GM12878 (cell line): ENCODE results near the gene XIAP. TPM values are rescaled to one million over a fixed set of nuclear protein-coding genes. Genes with fewer than 3 reads are reported as not detected.

Experiments
- BCL3 ChIP-seq: IDR thresholded peaks from 2 replicates; pipeline ENCODE4 v1.6.1; 2011; ENCODE audit warnings: borderline replicate concordance, low read depth, mild to moderate bottlenecking, moderate library complexity, low read length; ENCODE audit not compliant: insufficient read depth, poor library complexity, severe bottlenecking
- EP300 ChIP-seq, 2 experiments: fragments of 150-350 bp in 1 of 2; IDR thresholded peaks; 2 replicates each; pipeline ENCODE4 v1.6.1; 2011 to 2012; ENCODE audit warnings: low read depth in 2 of 2, low read length in 2 of 2, borderline replicate concordance in 1 of 2, improper control_type of control experiment in 1 of 2, inconsistent platforms in 1 of 2; ENCODE audit not compliant: control insufficient read depth in 1 of 2
- FOXM1 ChIP-seq: IDR thresholded peaks from 2 replicates; pipeline ENCODE4 v1.6.1; 2012; ENCODE audit warnings: low read depth, mild to moderate bottlenecking, inconsistent platforms, low read length, moderate library complexity
- PKNOX1 ChIP-seq: fragments of 450-650 bp; IDR thresholded peaks from 2 replicates; pipeline ENCODE4 v1.6.1; 2016; ENCODE audit warnings: mild to moderate bottlenecking
- REST ChIP-seq: IDR thresholded peaks from 2 replicates; pipeline ENCODE4 v1.6.1; 2012; ENCODE audit warnings: mild to moderate bottlenecking, low read depth, low read length
- SUZ12 ChIP-seq: fragments of 200-600 bp; sonication (generic); IDR thresholded peaks from one replicate; pipeline ENCODE4 v1.6.1; 2018; ENCODE audit warnings: antibody characterized with exemption, mild to moderate bottlenecking; ENCODE audit not compliant: unreplicated experiment
- TCF7 ChIP-seq: IDR thresholded peaks from 2 replicates; pipeline ENCODE4 v1.6.1; 2014; ENCODE audit warnings: antibody characterized with exemption, borderline replicate concordance
- ZNF384 ChIP-seq: IDR thresholded peaks from 2 replicates; pipeline ENCODE4 v1.6.1; 2012; ENCODE audit warnings: low read depth, mild to moderate bottlenecking, low read length, improper control_type of control experiment, borderline replicate concordance
- polyA plus RNA-seq, 11 experiments: library from polyadenylated mRNA; depleted of rRNA in 4 of 11; unstranded in 6 of 11; stranded (reverse) in 5 of 11; fragments of >200 nt; fragmentation: Nextera tagmentation in 4 of 11; fragmentation: Illumina TruSeq in 1 of 11; extraction: Ambion mirVana in 4 of 11; extraction: Trizol in 1 of 11; gene quantifications; 1 replicate in 1 of 11; 2 replicates in 10 of 11; pipeline versions ENCODE4 v1.2.1 to v1.2.3, GENCODE V29; 2011 to 2016; ENCODE audit warnings: inconsistent platforms in 2 of 11, missing spikeins in 2 of 11, low read depth in 1 of 11
- total RNA-seq, 4 experiments: library from RNA; depleted of rRNA in 3 of 4; stranded (reverse); fragments of >200 nt in 3 of 4; fragmentation: Illumina TruSeq in 1 of 4; extraction: Trizol in 1 of 4; gene quantifications; 2 replicates each; pipeline versions ENCODE4 v1.2.1 to v1.2.3, GENCODE V29; 2013 to 2021
- TF ChIP-seq, protein P1 (sequence below): fragments of 450-650 bp; formaldehyde crosslinking; IDR thresholded peaks from 2 replicates; pipeline ENCODE4 v1.4.0; 2020; ENCODE audit warnings: mild to moderate bottlenecking, moderate library complexity

XIAP gene
- total and polyA plus RNA-seq, 10 of the 15 experiments (the other 5 are each of a cell fraction or from before 2014, with no cell fraction given): 3.3 to 21.1 (median 14.5) TPM

DNA sequence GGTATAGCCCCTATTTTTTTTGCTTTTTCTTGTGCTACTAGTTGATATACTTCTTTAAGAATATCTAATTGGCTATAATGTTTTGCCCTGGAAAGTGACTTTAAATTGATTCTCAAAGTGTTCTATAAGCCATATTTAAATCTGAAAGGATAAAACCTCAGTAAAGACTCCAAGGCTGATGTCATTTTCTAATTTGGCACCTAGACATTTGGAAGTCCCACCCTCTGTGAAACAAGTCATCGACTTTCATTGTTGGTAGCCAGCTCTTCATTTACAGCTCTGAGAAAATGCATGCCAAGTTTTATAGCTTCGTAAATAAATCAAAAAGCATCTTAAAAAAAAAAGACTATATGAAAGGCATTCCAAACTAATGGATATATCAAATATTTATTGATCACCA lies 83.6 kb downstream of the XIAP start (continued):
- TF ChIP-seq PKNOX1: no peak
- no peak for TF ChIP-seq TCF7
- TF ChIP-seq, protein P1, sequence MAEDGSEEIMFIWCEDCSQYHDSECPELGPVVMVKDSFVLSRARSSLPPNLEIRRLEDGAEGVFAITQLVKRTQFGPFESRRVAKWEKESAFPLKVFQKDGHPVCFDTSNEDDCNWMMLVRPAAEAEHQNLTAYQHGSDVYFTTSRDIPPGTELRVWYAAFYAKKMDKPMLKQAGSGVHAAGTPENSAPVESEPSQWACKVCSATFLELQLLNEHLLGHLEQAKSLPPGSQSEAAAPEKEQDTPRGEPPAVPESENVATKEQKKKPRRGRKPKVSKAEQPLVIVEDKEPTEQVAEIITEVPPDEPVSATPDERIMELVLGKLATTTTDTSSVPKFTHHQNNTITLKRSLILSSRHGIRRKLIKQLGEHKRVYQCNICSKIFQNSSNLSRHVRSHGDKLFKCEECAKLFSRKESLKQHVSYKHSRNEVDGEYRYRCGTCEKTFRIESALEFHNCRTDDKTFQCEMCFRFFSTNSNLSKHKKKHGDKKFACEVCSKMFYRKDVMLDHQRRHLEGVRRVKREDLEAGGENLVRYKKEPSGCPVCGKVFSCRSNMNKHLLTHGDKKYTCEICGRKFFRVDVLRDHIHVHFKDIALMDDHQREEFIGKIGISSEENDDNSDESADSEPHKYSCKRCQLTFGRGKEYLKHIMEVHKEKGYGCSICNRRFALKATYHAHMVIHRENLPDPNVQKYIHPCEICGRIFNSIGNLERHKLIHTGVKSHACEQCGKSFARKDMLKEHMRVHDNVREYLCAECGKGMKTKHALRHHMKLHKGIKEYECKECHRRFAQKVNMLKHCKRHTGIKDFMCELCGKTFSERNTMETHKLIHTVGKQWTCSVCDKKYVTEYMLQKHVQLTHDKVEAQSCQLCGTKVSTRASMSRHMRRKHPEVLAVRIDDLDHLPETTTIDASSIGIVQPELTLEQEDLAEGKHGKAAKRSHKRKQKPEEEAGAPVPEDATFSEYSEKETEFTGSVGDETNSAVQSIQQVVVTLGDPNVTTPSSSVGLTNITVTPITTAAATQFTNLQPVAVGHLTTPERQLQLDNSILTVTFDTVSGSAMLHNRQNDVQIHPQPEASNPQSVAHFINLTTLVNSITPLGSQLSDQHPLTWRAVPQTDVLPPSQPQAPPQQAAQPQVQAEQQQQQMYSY (CRISPR knock-in tag): no peak
- TF ChIP-seq REST: no peak
- no peak for TF ChIP-seq BCL3
- TF ChIP-seq FOXM1: no peak
- TF ChIP-seq SUZ12: no peak
- no peak for TF ChIP-seq ZNF384
- no peak for TF ChIP-seq EP300 (IDR thresholded peaks at IDR 0.05; ENCODE audit: borderline replicate concordance in 1 of 2, control insufficient read depth in 1 of 2, low read depth in 2 of 2, low read length in 2 of 2)
- TF ChIP-seq, all 136 proteins: peak for 0
